Adrenal gland (tissue), 5 donors: ENCODE data around the gene FAT1.

Source experiments
- CTCF ChIP-seq, 6 experiments: fragments of 450-650 bp in 4 of 6; fragments of 200-600 bp in 2 of 6; sonication (generic) in 1 of 6; IDR thresholded peaks; 1 replicate in 5 of 6; 2 replicates in 1 of 6; pipeline versions ENCODE4 v1.5.1 to v1.8.0; 2016 to 2021; ENCODE audit warnings: antibody characterized with exemption in 6 of 6, mild to moderate bottlenecking in 2 of 6, moderate library complexity in 1 of 6
- POLR2A ChIP-seq, 2 donors: fragments of 450-650 bp; IDR thresholded peaks; one replicate each; pipeline ENCODE4 v1.6.1; 2017; ENCODE audit warnings: antibody characterized with exemption in 2 of 2, mild to moderate bottlenecking in 2 of 2, moderate library complexity in 1 of 2
- donor health status: DM: no; HTN: no; CAD: no.

GRCh38 chr4:186765673-186766546 is 42.3 kb upstream of the FAT1 start:
- TF ChIP-seq CTCF (IDR thresholded peaks at IDR 0.05): no peak
- no peak for TF ChIP-seq POLR2A (IDR thresholded peaks at IDR 0.05)
